Fibroblast of the aortic adventitia (primary cell): ENCODE measurements around the gene NPY1R. TPM values are rescaled to one million over a fixed set of nuclear protein-coding genes. Genes with fewer than 3 reads are reported as not detected.

Experiments used
- DNase-seq: peaks from one replicate; pipeline ENCODE4 v3.0.0-alpha.2; 2010; ENCODE audit warnings: low read depth
- H3K4me3 ChIP-seq: 2 replicates; pipeline ENCODE4 v1.5.1; 2011; ENCODE audit warnings: low read depth, mild to moderate bottlenecking, control low read depth, low read length, moderate library complexity
- CTCF ChIP-seq: IDR thresholded peaks from 2 replicates; pipeline ENCODE4 v1.5.1; 2011; ENCODE audit warnings: mild to moderate bottlenecking, low read length, control low read depth, inconsistent platforms; ENCODE audit not compliant: insufficient read depth
- total RNA-seq: library from RNA; depleted of rRNA; stranded (reverse); fragments of >200 nt; gene quantifications from 2 replicates; pipeline ENCODE4 v1.2.3, GENCODE V29; 2012; ENCODE audit warnings: low replicate concordance

Gene NPY1R
- total RNA-seq, 1 donor: 0.09 TPM

GRCh38 chr4:163330916-163331628, 1.3 kb downstream of the NPY1R start:
- no peak overlapping the region for H3K4me3 ChIP-seq
- no peak for DNase-seq
- no peak for TF ChIP-seq CTCF

GRCh38 chr4:163317110-163317509, 15.3 kb downstream of the NPY1R start:
- no peak for DNase-seq
- TF ChIP-seq CTCF: no peak
- no peak overlapping the region for H3K4me3 ChIP-seq

- H3K4me3 ChIP-seq: no peak overlapping the region
- no peak for DNase-seq
- TF ChIP-seq CTCF: no peak
These were observed 22.9 kb downstream of the NPY1R start for GRCh38 chr4:163309466-163309865.

- no peak overlapping the region for H3K4me3 ChIP-seq
- no peak for TF ChIP-seq CTCF
- no peak for DNase-seq
These were observed 29.3 kb downstream of the NPY1R start for GRCh38 chr4:163303069-163303468.

GRCh38 chr4:163300445-163300844, 32.0 kb downstream of the NPY1R start:
- no peak for DNase-seq
- TF ChIP-seq CTCF: no peak

GRCh38 chr4:163295138-163295537, 37.3 kb downstream of the NPY1R start:
- no peak for TF ChIP-seq CTCF
- H3K4me3 ChIP-seq: no peak overlapping the region
- no peak for DNase-seq

More at GRCh38 chr4:163300445-163300844, 32.0 kb downstream of the NPY1R start:
- no peak overlapping the region for H3K4me3 ChIP-seq

- TF ChIP-seq CTCF: no peak
- no peak for DNase-seq
- no peak overlapping the region for H3K4me3 ChIP-seq
These were observed 48.1 kb downstream of the NPY1R start for GRCh38 chr4:163284304-163284703.
